T-cell (primary cell): Measurements from ENCODE around the gene CTNND2. TPM values are rescaled to one million over a fixed set of nuclear protein-coding genes. Genes with fewer than 3 reads are reported as not detected.

Source experiments
- ATAC-seq, 4 experiments: fragments of 200-7000 bp in 3 of 4; fragments of 150-1000 bp in 1 of 4; cut with Tn5 transposase; replicated peaks in 1 of 4; 1 replicate in 3 of 4; 2 replicates in 1 of 4; pipeline ENCODE4 v1.10.0; 2021; ENCODE audit warnings: moderate library complexity in 3 of 4, mild to moderate bottlenecking in 2 of 4, moderate number of reproducible peaks in 1 of 4
- CTCF ChIA-PET, 2 donors: fragments of 300-600 bp; sonication (Branson Sonifier 250); formaldehyde crosslinking; loops; one replicate each; lab custom pipeline; 2022; ENCODE audit warnings: antibody characterized with exemption in 2 of 2; lab: Charles Lee
- POLR2A ChIA-PET, 2 donors: fragments of 300-600 bp; sonication (Branson Sonifier 250); formaldehyde crosslinking; loops; one replicate each; lab custom pipeline; 2022; ENCODE audit warnings: antibody characterized with exemption in 2 of 2; lab: Charles Lee
- DNase-seq, 35 experiments: peaks; one replicate each; pipeline versions ENCODE4 v3.0.0 to v3.0.0-alpha.2; 2013 to 2023
- H3K27ac ChIP-seq: one replicate; pipeline ENCODE4 v1.5.1; 2013; ENCODE audit warnings: low read length
- H3K27me3 ChIP-seq, 2 experiments: replicated peaks in 1 of 2; 1 replicate in 1 of 2; 2 replicates in 1 of 2; pipeline versions ENCODE4 v1.6.1 to v1.7.0; 2013; ENCODE audit warnings: low read length in 1 of 2, mixed read lengths in 1 of 2; ENCODE audit not compliant: control insufficient read depth in 2 of 2, insufficient read depth in 2 of 2; ENCODE audit errors: extremely low read depth in 1 of 2
- H3K36me3 ChIP-seq, 2 donors: 1 replicate in 1 of 2; 2 replicates in 1 of 2; pipeline versions ENCODE4 v1.6.1 to v1.7.0; 2013; ENCODE audit warnings: low read length in 1 of 2; ENCODE audit not compliant: control insufficient read depth in 2 of 2, insufficient read depth in 1 of 2; ENCODE audit errors: extremely low read depth in 1 of 2
- H3K4me1 ChIP-seq, 2 experiments: 1 replicate in 1 of 2; 2 replicates in 1 of 2; pipeline versions ENCODE4 v1.6.1 to v1.7.0; 2013; ENCODE audit warnings: low read length in 2 of 2, mixed read lengths in 1 of 2; ENCODE audit not compliant: insufficient read depth in 2 of 2, control insufficient read depth in 1 of 2; ENCODE audit errors: extremely low read depth in 1 of 2
- H3K4me3 ChIP-seq, 2 donors: 1 replicate in 1 of 2; 2 replicates in 1 of 2; pipeline versions ENCODE4 v1.5.1 to v1.7.0; 2013; ENCODE audit warnings: mild to moderate bottlenecking in 2 of 2, low read length in 1 of 2, moderate library complexity in 1 of 2; ENCODE audit not compliant: control insufficient read depth in 1 of 2; ENCODE audit errors: extremely low read depth in 1 of 2
- H3K9me3 ChIP-seq: 2 replicates; pipeline ENCODE4 v1.7.0; 2013
- H3K27ac Mint-ChIP-seq, 2 donors: one replicate each; pipeline ENCODE4 v1.8.0; 2020 to 2021; ENCODE audit warnings: mild to moderate bottlenecking in 2 of 2, mixed read lengths in 2 of 2
- H3K27me3 Mint-ChIP-seq, 2 donors: one replicate each; pipeline ENCODE4 v1.8.0; 2021 to 2022; ENCODE audit warnings: mixed read lengths in 2 of 2
- H3K36me3 Mint-ChIP-seq: one replicate; pipeline ENCODE4 v1.8.0; 2021; ENCODE audit warnings: mixed read lengths
- H3K4me1 Mint-ChIP-seq, 3 donors: one replicate each; pipeline ENCODE4 v1.8.0; 2020 to 2022; ENCODE audit warnings: mixed read lengths in 3 of 3, mild to moderate bottlenecking in 1 of 3
- H3K4me3 Mint-ChIP-seq, 3 donors: one replicate each; pipeline ENCODE4 v1.8.0; 2020 to 2022; ENCODE audit warnings: mild to moderate bottlenecking in 3 of 3, mixed read lengths in 3 of 3, moderate library complexity in 3 of 3
- H3K9me3 Mint-ChIP-seq, 3 donors: one replicate each; pipeline ENCODE4 v1.8.0; 2020 to 2022; ENCODE audit warnings: mixed read lengths in 3 of 3
- WGBS: methylation state at CpG from one replicate; pipeline ENCODE4 v1.1.5; 2013; ENCODE audit warnings: missing lambda C conversion rate; ENCODE audit not compliant: insufficient coverage; 5-methylcytosine and 5-hydroxymethylcytosine counted together
- total RNA-seq, 35 experiments: library from RNA in 6 of 35; stranded (reverse) in 6 of 35; fragments of 120-200 nt in 1 of 35; gene quantifications; one replicate each; pipeline versions ENCODE4 v1.2.1 to v1.2.4 and lab custom pipeline; 2013 to 2026

CTNND2 gene
- total RNA-seq, 5 donors from 2014 or later (not counting 1 experiment from before 2014, with no cell fraction given): 0.22 TPM; not detected in 4

- ChIA-PET POLR2A (no interaction called here), CTCF (interaction anchor here in 1 of 2 donors (0.6 kb wide), 1 partner anchor 133 kb away, joined by 3 read pairs; no protein-coding TSS in a partner anchor)
- peaks cover 0 to 3% (median 0%) of the 10 kb centered on the region in 3 donors for H3K4me1 Mint-ChIP-seq
- H3K36me3 Mint-ChIP-seq: no peaks in the 10 kb centered on the region
- no peak for DNase-seq
- peaks cover 0 to 9% (median 5%) of the 10 kb centered on the region in 3 donors for H3K9me3 Mint-ChIP-seq
- H3K27ac Mint-ChIP-seq: no peak overlapping the region
- Histone ChIP-seq H3K4me1 (no peaks in the 10 kb centered on the region), H3K4me3 (no peak overlapping the region), H3K9me3 (no peaks in the 10 kb centered on the region), H3K27me3 (peaks cover 0 to 3% of the 10 kb centered on the region in 2 experiments), H3K27ac (no peak overlapping the region), H3K36me3 (no peaks in the 10 kb centered on the region)
- WGBS: 10% methylated on average over 4 of the region's 6 CpGs
- H3K27me3 Mint-ChIP-seq: peaks cover 0 to 3% of the 10 kb centered on the region in 2 donors
- ATAC-seq: no peak
- no peak overlapping the region for H3K4me3 Mint-ChIP-seq
Observed at GRCh38 chr5:11588803-11589202, 315.4 kb downstream of the CTNND2 start.

- Mint-ChIP-seq H3K27ac (no peak overlapping the region), H3K36me3 (no peaks in the 10 kb centered on the region), H3K4me1 (peaks cover 0 to 3% (median 0%) of the 10 kb centered on the region in 3 donors), H3K27me3 (no peaks in the 10 kb centered on the region), H3K9me3 (peaks cover 0 to 3% (median 0%) of the 10 kb centered on the region in 3 donors), H3K4me3 (no peak overlapping the region)
- Histone ChIP-seq H3K36me3 (no peaks in the 10 kb centered on the region), H3K4me1 (no peaks in the 10 kb centered on the region), H3K27ac (no peak overlapping the region), H3K27me3 (peaks cover 0 to 3% of the 10 kb centered on the region in 2 experiments), H3K9me3 (no peaks in the 10 kb centered on the region), H3K4me3 (no peak overlapping the region)
- ChIA-PET CTCF (no interaction called here), POLR2A (no interaction called here)
- DNase-seq (no peak), ATAC-seq (no peak)
- no CpG with 5 or more reads among the region's 6 CpGs for WGBS
Observed at GRCh38 chr5:11584017-11584416, 320.2 kb downstream of the CTNND2 start.

GRCh38 chr5:11579351-11579750, 324.9 kb downstream of the CTNND2 start:
- no peak overlapping the region for H3K27ac ChIP-seq
- H3K9me3 ChIP-seq: no peaks in the 10 kb centered on the region
- Mint-ChIP-seq H3K9me3 (no peaks in the 10 kb centered on the region), H3K27ac (no peak overlapping the region), H3K27me3 (no peaks in the 10 kb centered on the region), H3K4me1 (no peaks in the 10 kb centered on the region), H3K36me3 (no peaks in the 10 kb centered on the region), H3K4me3 (no peak overlapping the region)
- WGBS: 61% methylated on average over 2 of the region's 4 CpGs
- H3K4me1 ChIP-seq: no peaks in the 10 kb centered on the region
- CTCF ChIA-PET: no interaction called here
- POLR2A ChIA-PET: no interaction called here
- no peak for ATAC-seq
- H3K27me3 ChIP-seq: no peaks in the 10 kb centered on the region
- no peak overlapping the region for H3K4me3 ChIP-seq
- DNase-seq: no peak
- H3K36me3 ChIP-seq: no peaks in the 10 kb centered on the region

- POLR2A ChIA-PET: no interaction called here
- no peak overlapping the region for H3K4me3 ChIP-seq
- Mint-ChIP-seq H3K4me3 (no peak overlapping the region), H3K27ac (no peak overlapping the region), H3K36me3 (no peaks in the 10 kb centered on the region), H3K4me1 (no peaks in the 10 kb centered on the region), H3K27me3 (no peaks in the 10 kb centered on the region), H3K9me3 (no peaks in the 10 kb centered on the region)
- CTCF ChIA-PET: no interaction called here
- no peaks in the 10 kb centered on the region for H3K36me3 ChIP-seq
- H3K27me3 ChIP-seq: no peaks in the 10 kb centered on the region
- 40% methylated on average over 1 of the region's 2 CpGs for WGBS
- ATAC-seq (no peak), DNase-seq (no peak)
- H3K27ac ChIP-seq: no peak overlapping the region
- no peaks in the 10 kb centered on the region for H3K9me3 ChIP-seq
- no peaks in the 10 kb centered on the region for H3K4me1 ChIP-seq
Observed at GRCh38 chr5:11574787-11575186, 329.5 kb downstream of the CTNND2 start.

GRCh38 chr5:11573140-11573992, 330.9 kb downstream of the CTNND2 start:
- Mint-ChIP-seq H3K27me3 (no peaks in the 10 kb centered on the region), H3K36me3 (no peaks in the 10 kb centered on the region), H3K9me3 (no peaks in the 10 kb centered on the region), H3K4me3 (no peak overlapping the region), H3K4me1 (no peaks in the 10 kb centered on the region), H3K27ac (no peak overlapping the region)
- 63% methylated on average over 3 of the region's 5 CpGs for WGBS
- Histone ChIP-seq H3K27me3 (no peaks in the 10 kb centered on the region), H3K27ac (no peak overlapping the region), H3K9me3 (no peaks in the 10 kb centered on the region), H3K4me3 (no peak overlapping the region), H3K4me1 (no peaks in the 10 kb centered on the region), H3K36me3 (no peaks in the 10 kb centered on the region)
- ChIA-PET CTCF (no interaction called here), POLR2A (no interaction called here)
- DNase-seq (no peak), ATAC-seq (no peak)

- Mint-ChIP-seq H3K36me3 (no peaks in the 10 kb centered on the region), H3K27ac (no peak overlapping the region), H3K9me3 (peaks cover 0 to 3% (median 0%) of the 10 kb centered on the region in 3 donors), H3K4me3 (no peak overlapping the region), H3K27me3 (no peaks in the 10 kb centered on the region), H3K4me1 (no peaks in the 10 kb centered on the region)
- ChIA-PET CTCF (no interaction called here), POLR2A (no interaction called here)
- Histone ChIP-seq H3K36me3 (no peaks in the 10 kb centered on the region), H3K27ac (no peak overlapping the region), H3K4me3 (no peak overlapping the region), H3K9me3 (no peaks in the 10 kb centered on the region), H3K27me3 (no peaks in the 10 kb centered on the region), H3K4me1 (no peaks in the 10 kb centered on the region)
- no peak for DNase-seq
- no peak for ATAC-seq
- 89% methylated on average over 9 of the region's 12 CpGs for WGBS
Observed at GRCh38 chr5:11564706-11565105, 339.5 kb downstream of the CTNND2 start.
